Activated CD4-positive, alpha-beta T cell treated with anti-CD3 and anti-CD28 coated beads for 36 hours (primary cell): ENCODE results near the gene EDN1. TPM values are rescaled to one million over a fixed set of nuclear protein-coding genes. Genes with fewer than 3 reads are reported as not detected.
"Not testable (repeated sequence)": the region's sequence is repeated elsewhere in the genome, so short reads cannot be mapped to it uniquely, and the experiment has no call there.

Experiments used
- ATAC-seq: fragments of 200-7000 bp; cut with Tn5 transposase; one replicate; pipeline ENCODE4 v1.10.0; 2021; ENCODE audit warnings: mild to moderate bottlenecking, moderate library complexity
- CTCF ChIA-PET: fragments of 350-600 bp; sonication (Branson Sonifier 250); formaldehyde crosslinking; loops from one replicate; lab custom pipeline; 2021; ENCODE audit warnings: antibody characterized with exemption; lab: Charles Lee
- POLR2A ChIA-PET: fragments of 350-600 bp; sonication (Branson Sonifier 250); formaldehyde crosslinking; loops from one replicate; lab custom pipeline; 2021; ENCODE audit warnings: antibody characterized with exemption, inconsistent platforms; lab: Charles Lee
- DNase-seq: peaks from one replicate; pipeline ENCODE4 v3.0.0-alpha.2; 2020
- H3K27ac Mint-ChIP-seq: one replicate; pipeline ENCODE4 v1.8.0; 2021; ENCODE audit warnings: mixed read lengths
- H3K27me3 Mint-ChIP-seq: one replicate; pipeline ENCODE4 v1.8.0; 2021; ENCODE audit warnings: mixed read lengths
- H3K36me3 Mint-ChIP-seq: one replicate; pipeline ENCODE4 v1.8.0; 2021; ENCODE audit warnings: low read depth, mixed read lengths
- H3K4me1 Mint-ChIP-seq: one replicate; pipeline ENCODE4 v1.8.0; 2021; ENCODE audit warnings: mixed read lengths
- H3K4me3 Mint-ChIP-seq: one replicate; pipeline ENCODE4 v1.8.0; 2021; ENCODE audit warnings: mild to moderate bottlenecking, moderate library complexity, mixed read lengths
- H3K9me3 Mint-ChIP-seq: one replicate; pipeline ENCODE4 v1.8.0; 2021; ENCODE audit warnings: low read depth, mixed read lengths
- intact Hi-C, 2 experiments: fragments of 100-400 bp; cut with DNase I in 1 of 2; cut with micrococcal nuclease in 1 of 2; formaldehyde crosslinking; loops; one replicate each; pipeline versions ENCODE4 v1.14.2 to v1.15.1; 2022 to 2024; cut with DNase I, micrococcal nuclease
- total RNA-seq, 2 experiments: library from RNA; stranded (reverse); gene quantifications; one replicate each; pipeline ENCODE4 v1.2.3, GENCODE V29; 2021

Gene EDN1
- total RNA-seq, 2 experiments from 2014 or later = not detected

DNA sequence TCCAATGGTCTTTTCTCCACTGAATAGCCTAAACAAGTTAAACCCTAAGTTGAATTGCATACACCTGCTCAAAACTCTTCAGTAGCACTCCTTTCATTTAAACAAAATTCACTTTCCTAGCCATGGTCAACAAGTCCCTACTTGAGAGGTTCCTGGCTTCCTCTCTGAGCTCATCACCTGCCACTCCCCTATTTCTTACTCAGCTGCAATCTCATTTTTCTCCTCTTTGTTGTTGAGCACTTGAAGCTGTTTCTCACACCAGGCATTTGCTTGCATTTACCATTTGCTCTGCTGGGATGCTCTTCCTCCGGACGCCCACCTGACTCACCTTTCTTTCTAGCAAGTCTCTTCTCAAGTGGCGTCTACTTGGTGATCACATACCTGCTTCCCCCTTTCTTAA, 38.5 kb downstream of the EDN1 start:
- no peak for DNase-seq

DNA sequence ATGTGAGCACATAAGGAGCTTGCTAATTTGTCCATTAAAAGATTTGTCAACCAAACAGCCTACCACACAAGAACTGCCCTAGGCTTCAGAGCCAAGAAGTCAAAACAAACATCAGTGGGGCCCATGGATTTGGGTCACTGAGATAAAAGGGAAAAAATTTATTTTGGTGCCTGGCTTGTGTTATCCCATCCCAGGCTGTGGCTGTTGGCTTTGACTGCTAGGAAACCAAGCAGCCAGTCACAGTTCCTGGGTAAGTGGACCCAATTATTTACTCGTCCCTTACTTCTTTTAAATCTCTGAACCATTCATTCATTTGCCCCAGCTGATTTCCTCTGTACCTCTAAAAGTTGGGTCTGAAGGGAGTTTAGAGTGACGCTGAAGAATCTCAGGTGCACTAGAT, 41.3 kb downstream of the EDN1 start:
- intact Hi-C loops = no loop called here
- ATAC-seq (no peak), DNase-seq (no peak)
- H3K4me3 Mint-ChIP-seq = no peak overlapping the region
- no peaks in the 10 kb centered on the region for H3K9me3 Mint-ChIP-seq
- H3K27ac Mint-ChIP-seq = no peak overlapping the region
- H3K36me3 Mint-ChIP-seq = no peaks in the 10 kb centered on the region
- ChIA-PET POLR2A (no interaction called here), CTCF (no interaction called here)
- peaks cover 10% of the 10 kb centered on the region for H3K27me3 Mint-ChIP-seq
- H3K4me1 Mint-ChIP-seq = peaks cover 2% of the 10 kb centered on the region

More for the DNA sequence above, 38.5 kb downstream of the EDN1 start:
- CTCF ChIA-PET = interaction anchor here (0.5 kb wide), 1 partner anchor 626 kb away, joined by 4 read pairs; no protein-coding TSS in a partner anchor
- ATAC-seq = no peak
- Mint-ChIP-seq H3K36me3 (no peaks in the 10 kb centered on the region), H3K27me3 (peaks cover 14% of the 10 kb centered on the region), H3K27ac (no peak overlapping the region), H3K9me3 (no peaks in the 10 kb centered on the region), H3K4me1 (peaks cover 2% of the 10 kb centered on the region), H3K4me3 (no peak overlapping the region)
- POLR2A ChIA-PET = no interaction called here
- intact Hi-C loops = no loop called here

DNA sequence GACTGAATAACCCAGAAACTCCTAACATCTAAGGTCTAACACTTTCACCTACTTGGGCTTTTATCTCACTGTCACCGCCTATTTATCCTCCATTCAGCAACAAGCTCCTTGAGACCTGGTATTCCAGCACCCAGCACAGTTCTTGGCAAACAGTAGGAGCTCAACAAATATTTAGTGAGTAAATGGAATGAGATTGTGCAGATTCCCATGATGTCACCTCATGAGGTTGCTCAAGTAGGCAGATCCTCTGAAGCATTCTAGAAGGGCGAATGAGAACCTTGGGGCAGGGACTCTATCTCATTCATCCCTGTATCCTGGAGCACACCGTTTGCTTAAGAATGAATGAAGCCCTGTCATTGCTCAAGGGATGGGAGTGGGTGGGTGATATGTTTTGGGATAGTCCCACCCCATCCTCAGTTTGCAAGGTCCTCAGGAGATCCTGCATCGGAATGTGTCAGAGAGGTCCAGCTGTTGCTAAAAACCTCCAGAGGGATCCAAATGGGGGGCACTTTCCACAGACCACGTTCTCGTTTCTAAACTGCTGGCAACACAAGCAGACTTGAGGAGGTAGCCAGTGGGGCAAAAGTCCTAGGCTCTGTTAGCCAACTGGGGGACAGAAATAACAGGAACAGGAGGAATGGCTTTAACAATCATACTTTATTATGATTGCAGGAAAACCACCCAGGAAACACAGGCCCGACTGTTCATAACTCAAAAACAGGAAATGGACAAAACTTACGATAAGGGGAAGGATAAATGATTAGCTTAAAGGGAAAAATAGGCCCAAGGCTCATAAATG, 42.0 kb downstream of the EDN1 start:
- intact Hi-C loops = no loop called here
- Mint-ChIP-seq H3K36me3 (no peaks in the 10 kb centered on the region), H3K9me3 (no peaks in the 10 kb centered on the region), H3K4me3 (no peak overlapping the region), H3K4me1 (peaks cover 2% of the 10 kb centered on the region), H3K27me3 (peaks cover 10% of the 10 kb centered on the region), H3K27ac (no peak overlapping the region)
- ATAC-seq (no peak), DNase-seq (no peak)
- ChIA-PET POLR2A (interaction anchor here (0.5 to 0.6 kb wide), 2 partner anchors 239 to 583 kb away, joined by 3 read pairs; no protein-coding TSS in a partner anchor), CTCF (interaction anchor here (1.1 kb wide), 1 partner anchor 258 kb away, joined by 3 read pairs; no protein-coding TSS in a partner anchor)

DNA sequence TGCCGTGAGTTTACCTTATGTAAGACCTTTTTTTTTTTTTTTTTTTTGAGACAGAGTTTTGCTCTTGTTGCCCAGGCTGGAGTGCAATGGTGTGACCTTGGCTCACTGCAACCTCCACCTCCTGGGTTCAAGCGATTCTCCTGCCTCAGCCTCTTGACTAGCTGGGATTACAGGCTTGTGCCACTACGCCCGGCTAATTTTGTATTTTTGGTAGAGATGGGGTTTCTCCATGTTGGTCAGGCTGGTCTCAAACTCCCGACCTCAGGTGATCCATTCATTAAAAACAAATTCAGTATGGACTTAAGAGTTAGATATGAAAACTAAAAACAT, 42.6 kb downstream of the EDN1 start:
- POLR2A ChIA-PET = interaction anchor here (0.5 to 0.6 kb wide), 2 partner anchors 240 to 582 kb away, joined by 3 read pairs; no protein-coding TSS in a partner anchor
- CTCF ChIA-PET = interaction anchor here (1.1 kb wide), 1 partner anchor 258 kb away, joined by 3 read pairs; no protein-coding TSS in a partner anchor
- H3K4me1 Mint-ChIP-seq, DNase-seq, intact Hi-C loops, H3K27ac Mint-ChIP-seq, ATAC-seq, H3K36me3 Mint-ChIP-seq, H3K9me3 Mint-ChIP-seq, H3K4me3 Mint-ChIP-seq: not testable (repeated sequence)
- H3K27me3 Mint-ChIP-seq = peaks cover 10% of the 10 kb centered on the region

DNA sequence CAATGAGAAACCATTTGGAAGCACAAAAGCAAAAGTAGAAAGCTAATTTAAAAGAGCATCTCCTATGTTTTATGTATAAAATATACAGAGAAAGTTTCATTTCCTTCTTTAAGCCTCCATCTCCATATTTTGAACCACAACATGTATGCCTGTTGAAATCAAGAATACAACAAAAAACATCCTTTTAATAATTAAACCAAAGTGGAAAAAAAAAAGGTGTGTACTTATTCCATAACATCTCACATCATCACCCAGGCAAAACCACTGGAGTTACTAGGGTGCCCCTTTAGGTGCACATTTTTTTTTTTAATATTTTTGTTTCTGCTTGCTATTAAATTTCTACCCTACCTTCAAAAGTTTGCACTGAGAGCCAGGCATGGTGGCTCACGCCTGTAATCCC, 43.0 kb downstream of the EDN1 start:
- peaks cover 2% of the 10 kb centered on the region for H3K4me1 Mint-ChIP-seq
- ATAC-seq (no peak), DNase-seq (no peak)
- H3K36me3 Mint-ChIP-seq = no peaks in the 10 kb centered on the region
- H3K9me3 Mint-ChIP-seq = no peaks in the 10 kb centered on the region
- intact Hi-C loops = no loop called here
- H3K27me3 Mint-ChIP-seq = peaks cover 8% of the 10 kb centered on the region
- H3K27ac Mint-ChIP-seq = no peak overlapping the region
- no peak overlapping the region for H3K4me3 Mint-ChIP-seq
- POLR2A ChIA-PET = interaction anchor here (0.5 kb wide), 1 partner anchor 240 kb away, joined by 3 read pairs; no protein-coding TSS in a partner anchor
- CTCF ChIA-PET = interaction anchor here (1.1 kb wide), 1 partner anchor 257 kb away, joined by 3 read pairs; no protein-coding TSS in a partner anchor

DNA sequence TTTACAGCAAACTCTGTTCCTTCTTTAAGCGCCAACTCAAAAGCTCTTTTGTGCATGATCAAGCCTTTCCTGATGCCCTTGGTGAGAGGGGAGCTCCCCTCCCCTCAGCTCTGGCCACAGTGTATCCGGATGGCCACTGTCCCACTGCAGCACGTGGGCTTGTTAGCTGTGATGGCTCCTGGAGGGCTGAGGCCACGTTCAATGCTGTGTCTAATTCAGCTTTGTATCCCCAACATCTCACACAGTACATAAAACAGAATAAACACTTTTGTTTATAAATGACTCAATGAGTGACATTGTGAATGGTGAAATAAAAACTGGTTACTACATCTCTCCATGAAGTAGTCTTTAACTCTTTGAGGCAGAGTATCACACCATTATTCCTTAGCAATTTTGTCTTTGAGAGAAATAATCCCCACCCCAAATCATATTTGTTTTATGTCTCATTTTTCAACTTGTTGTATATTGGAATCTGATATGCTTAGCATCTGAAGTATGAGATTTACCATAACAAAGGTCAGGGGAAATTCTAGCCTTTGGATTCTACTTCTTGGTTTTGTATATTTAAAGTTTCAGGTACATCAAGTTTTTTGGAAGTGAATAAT, 44.5 kb downstream of the EDN1 start:
- ChIA-PET CTCF (interaction anchor here (0.8 kb wide), 1 partner anchor 24 kb away, joined by 3 read pairs; no protein-coding TSS in a partner anchor), POLR2A (no interaction called here)
- no peaks in the 10 kb centered on the region for H3K9me3 Mint-ChIP-seq
- peaks cover 2% of the 10 kb centered on the region for H3K4me1 Mint-ChIP-seq
- H3K36me3 Mint-ChIP-seq = no peaks in the 10 kb centered on the region
- intact Hi-C loops = no loop called here
- H3K27ac Mint-ChIP-seq = no peak overlapping the region
- peaks cover 1% of the 10 kb centered on the region for H3K27me3 Mint-ChIP-seq
- no peak for ATAC-seq
- no peak overlapping the region for H3K4me3 Mint-ChIP-seq
- no peak for DNase-seq

DNA sequence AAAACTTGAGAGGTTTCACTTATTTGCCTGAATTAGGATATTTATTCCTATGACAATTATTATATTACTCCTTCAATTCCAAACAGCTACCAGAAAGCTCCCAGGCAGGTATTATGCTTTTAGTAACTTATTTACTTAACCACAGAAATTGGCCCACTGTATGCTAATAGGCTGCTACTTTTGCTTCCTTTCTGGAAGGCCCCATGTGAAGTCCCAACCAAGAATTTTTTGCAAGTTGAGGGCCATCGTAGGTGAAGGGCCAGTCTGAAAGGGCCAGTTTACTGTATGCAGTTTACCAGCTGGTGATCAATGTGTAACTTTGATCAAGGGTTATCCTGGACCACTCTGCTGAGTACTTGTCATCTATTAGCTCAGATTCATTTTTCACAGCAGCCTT, 45.0 kb downstream of the EDN1 start:
- DNase-seq (no peak), ATAC-seq (no peak)
- H3K27me3 Mint-ChIP-seq = no peaks in the 10 kb centered on the region
- intact Hi-C loops = no loop called here
- H3K4me3 Mint-ChIP-seq = no peak overlapping the region
- no peaks in the 10 kb centered on the region for H3K9me3 Mint-ChIP-seq
- no peaks in the 10 kb centered on the region for H3K36me3 Mint-ChIP-seq
- ChIA-PET CTCF (interaction anchor here (0.8 kb wide), 2 partner anchors 25 to 175 kb away, joined by 3 read pairs; no protein-coding TSS in a partner anchor), POLR2A (no interaction called here)
- no peak overlapping the region for H3K27ac Mint-ChIP-seq
- H3K4me1 Mint-ChIP-seq = peaks cover 2% of the 10 kb centered on the region

DNA sequence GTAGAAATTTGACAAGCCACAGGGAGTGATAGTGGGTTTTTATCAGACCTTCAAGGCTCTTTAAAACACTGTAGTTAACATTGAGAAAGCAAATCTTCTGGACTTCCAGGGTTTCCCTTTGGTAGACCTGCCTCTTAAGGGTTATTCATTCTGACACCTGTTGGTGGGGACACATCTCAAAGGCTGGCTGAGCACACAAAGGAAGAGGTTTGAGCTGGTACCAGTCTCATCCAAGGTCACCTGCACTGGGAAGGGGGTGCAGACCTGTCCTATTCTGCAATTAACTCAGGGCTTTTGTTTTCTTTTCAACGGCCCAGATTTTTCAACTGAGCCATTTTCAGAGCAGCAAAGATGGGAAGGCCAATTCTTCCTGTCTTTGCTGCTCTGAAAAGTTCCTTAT, 45.6 kb downstream of the EDN1 start:
- Mint-ChIP-seq H3K4me1 (peaks cover 2% of the 10 kb centered on the region), H3K27ac (no peak overlapping the region), H3K27me3 (no peaks in the 10 kb centered on the region), H3K9me3 (no peaks in the 10 kb centered on the region), H3K36me3 (no peaks in the 10 kb centered on the region), H3K4me3 (no peak overlapping the region)
- no peak for ATAC-seq
- no peak for DNase-seq
- POLR2A ChIA-PET = no interaction called here
- CTCF ChIA-PET = interaction anchor here (0.8 kb wide), 1 partner anchor 175 kb away, joined by 3 read pairs; no protein-coding TSS in a partner anchor
- intact Hi-C loops = no loop called here

DNA sequence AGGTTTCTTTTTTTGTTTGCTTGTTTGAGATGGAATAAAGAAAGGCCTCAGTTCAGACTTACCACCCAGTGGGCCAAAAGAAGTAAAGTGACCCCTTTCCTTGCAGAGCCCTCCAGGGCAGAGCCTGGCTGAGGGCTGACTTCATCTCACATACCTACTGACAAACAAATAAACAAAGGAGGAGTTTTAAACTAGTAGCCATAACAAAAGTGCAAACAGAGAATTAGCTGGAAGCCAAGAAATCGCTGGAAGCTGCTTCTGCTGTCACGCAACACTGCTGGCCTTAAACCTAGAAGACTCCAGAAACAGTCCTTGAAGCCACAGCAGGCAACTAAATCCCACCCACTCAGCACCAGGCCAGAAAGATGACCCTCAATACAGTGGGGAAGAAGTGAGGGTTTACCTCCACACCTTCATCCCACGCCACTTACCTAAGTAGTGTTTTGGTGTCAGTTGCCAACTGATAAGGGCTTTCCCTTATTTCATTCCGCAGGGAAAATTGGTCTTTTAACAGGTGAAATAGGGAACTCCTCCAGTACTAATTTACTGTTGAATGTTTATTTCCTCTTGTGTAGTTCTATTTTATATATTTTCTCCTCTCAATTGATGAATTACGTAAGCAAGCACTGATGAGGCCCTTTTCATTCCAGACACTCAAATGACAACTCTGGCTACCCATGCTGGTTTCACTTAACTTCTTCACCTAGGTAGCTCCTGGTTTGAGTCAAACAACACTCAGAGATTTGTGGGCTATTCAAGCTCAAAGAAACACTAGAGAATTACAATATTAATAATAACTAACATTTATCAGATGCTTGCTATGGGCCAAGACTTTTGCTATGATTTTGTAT, 46.2 kb downstream of the EDN1 start:
- Mint-ChIP-seq H3K27ac (no peak overlapping the region), H3K36me3 (no peaks in the 10 kb centered on the region), H3K27me3 (no peaks in the 10 kb centered on the region), H3K4me1 (peaks cover 2% of the 10 kb centered on the region), H3K9me3 (no peaks in the 10 kb centered on the region), H3K4me3 (no peak overlapping the region)
- ChIA-PET POLR2A (no interaction called here), CTCF (interaction anchor here (0.8 kb wide), 2 partner anchors 9 to 174 kb away, joined by 3 to 4 read pairs; no protein-coding TSS in a partner anchor)
- intact Hi-C loops = no loop called here
- DNase-seq (no peak), ATAC-seq (no peak)

DNA sequence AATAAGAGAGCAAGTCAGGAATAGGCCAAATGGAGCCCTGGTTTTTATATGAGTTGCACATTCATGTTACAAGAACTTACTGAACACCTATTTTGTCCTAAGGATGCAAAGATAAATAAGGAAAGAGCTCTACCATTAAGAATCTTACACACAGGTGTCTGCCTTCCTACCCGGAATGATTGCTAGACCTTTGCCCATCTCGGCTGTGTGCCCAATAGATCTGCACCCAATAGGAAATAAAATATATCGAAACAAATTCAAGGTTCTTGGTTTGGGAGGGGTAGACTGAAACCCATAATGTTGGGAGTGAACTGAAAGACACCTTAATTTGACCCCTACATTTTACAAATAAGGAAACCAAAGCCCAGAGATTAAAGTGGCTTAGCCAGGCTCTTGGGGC, 48.9 kb downstream of the EDN1 start:
- intact Hi-C loops = no loop called here
- CTCF ChIA-PET = interaction anchor here (0.6 kb wide), 1 partner anchor 228 kb away, joined by 3 read pairs; no protein-coding TSS in a partner anchor
- POLR2A ChIA-PET = no interaction called here
- H3K4me1 Mint-ChIP-seq = no peaks in the 10 kb centered on the region
- H3K27ac Mint-ChIP-seq = no peak overlapping the region
- DNase-seq (no peak), ATAC-seq (no peak)
- H3K36me3 Mint-ChIP-seq = no peaks in the 10 kb centered on the region
- H3K9me3 Mint-ChIP-seq = no peaks in the 10 kb centered on the region
- H3K27me3 Mint-ChIP-seq = peaks cover 4% of the 10 kb centered on the region
- H3K4me3 Mint-ChIP-seq = no peak overlapping the region
